ENCODE results near the gene EYA2.

- TF ChIP-seq CTCF (IDR thresholded peaks at IDR 0.05) (no peak), POLR2A (IDR thresholded peaks at IDR 0.05) (no peak)
Observed at GRCh38 chr20:46897328-46897880, 2.8 kb downstream of the EYA2 start.
